GM12875 (cell line): ENCODE results near the gene AMBRA1.

Experiments
- H3K4me3 ChIP-seq: one replicate; pipeline ENCODE4 v1.5.1; 2011; ENCODE audit warnings: low read depth, low read length, control low read depth
- CTCF ChIP-seq: IDR thresholded peaks from 2 replicates; pipeline ENCODE4 v1.5.1; 2011; ENCODE audit warnings: low read depth, mild to moderate bottlenecking, control low read depth, inconsistent platforms, low read length, moderate library complexity, borderline replicate concordance; ENCODE audit not compliant: insufficient read depth

The AMBRA1 gene

GRCh38 chr11:46352063-46352841 is 241.6 kb downstream of the AMBRA1 start:
- peak; percentile 97 for TF ChIP-seq CTCF
- no peak overlapping the region for H3K4me3 ChIP-seq

- no peak for TF ChIP-seq CTCF
- no peak overlapping the region for H3K4me3 ChIP-seq
These were observed 242.2 kb downstream of the AMBRA1 start for GRCh38 chr11:46351606-46352005.

GRCh38 chr11:46351148-46351547 is 242.7 kb downstream of the AMBRA1 start:
- H3K4me3 ChIP-seq = no peak overlapping the region
- no peak for TF ChIP-seq CTCF

GRCh38 chr11:46350695-46351094 is 243.1 kb downstream of the AMBRA1 start:
- TF ChIP-seq CTCF = no peak
- H3K4me3 ChIP-seq = no peak overlapping the region

GRCh38 chr11:46348566-46349401 is 245.0 kb downstream of the AMBRA1 start:
- no peak for TF ChIP-seq CTCF
- peak overlapping the region; percentile 93 for H3K4me3 ChIP-seq

DNA sequence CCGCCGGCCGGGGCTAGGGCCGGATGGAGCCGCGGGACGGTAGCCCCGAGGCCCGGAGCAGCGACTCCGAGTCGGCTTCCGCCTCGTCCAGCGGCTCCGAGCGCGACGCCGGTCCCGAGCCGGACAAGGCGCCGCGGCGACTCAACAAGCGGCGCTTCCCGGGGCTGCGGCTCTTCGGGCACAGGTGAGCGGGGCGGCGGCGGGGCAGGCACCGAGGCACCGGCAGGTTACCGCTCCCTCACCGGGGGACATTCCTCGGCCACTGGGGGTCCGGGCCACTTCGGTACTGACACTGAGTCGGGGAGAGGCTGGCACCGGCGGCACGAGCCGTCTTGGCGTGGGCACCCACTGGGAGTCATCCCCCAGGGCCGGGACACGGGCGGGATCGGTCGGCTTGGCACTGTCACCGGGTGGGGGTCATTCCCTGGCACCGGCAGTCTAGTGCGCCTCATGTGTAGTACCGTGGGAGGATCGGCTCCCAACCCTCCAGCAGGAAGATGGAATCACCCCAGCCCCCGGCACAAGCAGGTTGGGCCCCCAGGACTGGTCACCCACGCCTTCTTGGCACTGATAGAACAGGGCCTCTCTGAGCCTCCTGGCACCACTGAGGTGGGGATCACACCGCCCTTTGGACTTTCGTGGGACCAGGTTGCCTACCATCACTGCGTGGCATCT is 246.0 kb downstream of the AMBRA1 start:
- peak overlapping the region; percentile 93 for H3K4me3 ChIP-seq
- no peak for TF ChIP-seq CTCF
